ENCODE data around the gene MAGOH.

GRCh38 chr1:53196485-53197290 lies 41.6 kb downstream of the MAGOH start, which contains the start of gene CPT2:
- TF ChIP-seq CTCF (conservative IDR thresholded peaks at IDR 0.05; ENCODE audit: low read length) (no peak), EZH2phosphoT487 (IDR thresholded peaks at IDR 0.05; ENCODE audit: borderline replicate concordance) (no peak)

All from Loucy (cell line).